K562 (cell line): Measurements from ENCODE around the gene PDLIM7. TPM values are rescaled to one million over a fixed set of nuclear protein-coding genes. Genes with fewer than 3 reads are reported as not detected.

ENCODE experiments used
- CCNT2 ChIP-seq: IDR thresholded peaks from 2 replicates; pipeline ENCODE4 v1.6.1; 2011; ENCODE audit warnings: borderline replicate concordance, low read depth, mild to moderate bottlenecking, moderate library complexity, mixed read lengths, low read length; ENCODE audit not compliant: insufficient read length; ENCODE audit errors: extremely low read depth
- CHCHD3 ChIP-seq: fragments of 250-450 bp; sonication (Bioruptor Pico); IDR thresholded peaks from 2 replicates; pipeline ENCODE4 v2.1.2; 2022; ENCODE audit warnings: mild to moderate bottlenecking
- DMBX1 ChIP-seq: fragments of 250-450 bp; sonication (Bioruptor Pico); IDR thresholded peaks from 2 replicates; pipeline ENCODE4 v1.8.0; 2022; ENCODE audit warnings: inconsistent platforms, mild to moderate bottlenecking, moderate library complexity, borderline replicate concordance
- HDGF ChIP-seq: fragments of 450-650 bp; IDR thresholded peaks from 2 replicates; pipeline ENCODE4 v1.6.1; 2016
- HNRNPL ChIP-seq: fragments of 200-400 bp; formaldehyde crosslinking; IDR thresholded peaks from 2 replicates; pipeline ENCODE4 v1.6.1; 2017; ENCODE audit warnings: low read depth, mild to moderate bottlenecking, low read length
- JUN ChIP-seq, 2 experiments: sonication (generic) in 1 of 2; formaldehyde crosslinking in 1 of 2; IDR thresholded peaks; 2 replicates each; pipeline versions ENCODE4 v1.6.1 to v1.8.0; 2012 to 2022; ENCODE audit warnings: borderline replicate concordance in 2 of 2, mild to moderate bottlenecking in 2 of 2, improper control_type of control experiment in 1 of 2, low read depth in 1 of 2, low read length in 1 of 2, missing genetic modification reagents in 1 of 2
- MAZ ChIP-seq, 2 experiments: fragments of 450-650 bp in 1 of 2; sonication (generic) in 1 of 2; formaldehyde crosslinking; IDR thresholded peaks in 1 of 2; conservative IDR thresholded peaks in 1 of 2; 2 replicates each; pipeline versions ENCODE4 v1.4.0 to v1.5.0; 2020; ENCODE audit warnings: mild to moderate bottlenecking in 1 of 2, missing genetic modification reagents in 1 of 2
- MTF1 ChIP-seq: fragments of 250-450 bp; sonication (Bioruptor Pico); IDR thresholded peaks from 2 replicates; pipeline ENCODE4 v1.9.0; 2021; ENCODE audit warnings: moderate library complexity, mild to moderate bottlenecking, inconsistent platforms, borderline replicate concordance
- RBM14 ChIP-seq: fragments of 200-400 bp; formaldehyde crosslinking; IDR thresholded peaks from 2 replicates; pipeline ENCODE4 v1.6.1; 2018; ENCODE audit warnings: low read depth, mild to moderate bottlenecking, low read length, moderate library complexity, borderline replicate concordance; ENCODE audit not compliant: insufficient read depth
- SAFB2 ChIP-seq: fragments of 200-400 bp; formaldehyde crosslinking; IDR thresholded peaks from 2 replicates; pipeline ENCODE4 v1.6.1; 2018; ENCODE audit warnings: borderline replicate concordance, low read length, low read depth, moderate library complexity; ENCODE audit not compliant: severe bottlenecking
- TARDBP ChIP-seq: fragments of 450-650 bp; IDR thresholded peaks from 2 replicates; pipeline ENCODE4 v1.6.1; 2016
- THRAP3 ChIP-seq: fragments of 450-650 bp; IDR thresholded peaks from 2 replicates; pipeline ENCODE4 v1.6.1; 2016; ENCODE audit warnings: mild to moderate bottlenecking, inconsistent platforms, borderline replicate concordance
- ZNF324 ChIP-seq: fragments of 250-450 bp; sonication (Bioruptor Pico); IDR thresholded peaks from 2 replicates; pipeline ENCODE4 v1.4.0; 2020; ENCODE audit warnings: mild to moderate bottlenecking
- ZNF354B ChIP-seq: fragments of 250-450 bp; sonication (Bioruptor Pico); IDR thresholded peaks from 2 replicates; pipeline ENCODE4 v1.4.0; 2020
- polyA plus RNA-seq, 8 experiments: library from polyadenylated mRNA; depleted of rRNA in 4 of 8; stranded (reverse) in 5 of 8; unstranded in 3 of 8; fragments of >200 nt; fragmentation: Nextera tagmentation in 2 of 8; fragmentation: Illumina TruSeq in 1 of 8; extraction: Ambion mirVana in 2 of 8; extraction: Trizol in 1 of 8; gene quantifications; 2 replicates each; pipeline versions ENCODE4 v1.2.1 to v1.2.3, GENCODE V29; 2011 to 2014; ENCODE audit warnings: inconsistent platforms in 1 of 8, missing spikeins in 1 of 8
- total RNA-seq, 7 experiments: library from RNA; depleted of rRNA in 6 of 7; stranded (reverse); fragments of >200 nt in 6 of 7; fragmentation: Illumina TruSeq in 2 of 7; extraction: Trizol in 2 of 7; gene quantifications; 2 replicates each; pipeline versions ENCODE4 v1.2.1 to v1.2.3, GENCODE V29; 2011 to 2021; ENCODE audit warnings: low replicate concordance in 1 of 7
- TF ChIP-seq, protein P1 (sequence below), 2 experiments: fragments of 200-800 bp in 1 of 2; sonication (Bioruptor generic) in 1 of 2; sonication (generic) in 1 of 2; formaldehyde crosslinking in 1 of 2; IDR thresholded peaks in 1 of 2; conservative IDR thresholded peaks in 1 of 2; 2 replicates each; pipeline versions ENCODE4 v1.5.0 to v1.6.1; 2016 to 2020; ENCODE audit warnings: missing compliant biosample characterization in 1 of 2, missing genetic modification characterization in 1 of 2, missing genetic modification reagents in 1 of 2
- TF ChIP-seq, protein P2 (sequence below): fragments of 250-450 bp; sonication (Bioruptor Pico); IDR thresholded peaks from 2 replicates; pipeline ENCODE4 v1.8.0; 2022; ENCODE audit warnings: moderate library complexity, mild to moderate bottlenecking, inconsistent platforms
- TF ChIP-seq, protein P3 (sequence below): sonication (generic); formaldehyde crosslinking; IDR thresholded peaks from 2 replicates; pipeline ENCODE4 v1.9.0; 2022; ENCODE audit warnings: mild to moderate bottlenecking, missing genetic modification reagents
- TF ChIP-seq, protein P4 (sequence below), 2 experiments: fragments of 150-350 bp in 1 of 2; IDR thresholded peaks; 2 replicates each; pipeline ENCODE4 v1.6.1; 2012 to 2016; ENCODE audit warnings: low read depth in 2 of 2, low read length in 2 of 2, mild to moderate bottlenecking in 1 of 2, moderate library complexity in 1 of 2

Gene PDLIM7
- total and polyA plus RNA-seq, 9 of the 15 experiments (the other 6 are each of a cell fraction or from before 2014, with no cell fraction given) = 2.1 to 124 (median 32.6) TPM

DNA sequence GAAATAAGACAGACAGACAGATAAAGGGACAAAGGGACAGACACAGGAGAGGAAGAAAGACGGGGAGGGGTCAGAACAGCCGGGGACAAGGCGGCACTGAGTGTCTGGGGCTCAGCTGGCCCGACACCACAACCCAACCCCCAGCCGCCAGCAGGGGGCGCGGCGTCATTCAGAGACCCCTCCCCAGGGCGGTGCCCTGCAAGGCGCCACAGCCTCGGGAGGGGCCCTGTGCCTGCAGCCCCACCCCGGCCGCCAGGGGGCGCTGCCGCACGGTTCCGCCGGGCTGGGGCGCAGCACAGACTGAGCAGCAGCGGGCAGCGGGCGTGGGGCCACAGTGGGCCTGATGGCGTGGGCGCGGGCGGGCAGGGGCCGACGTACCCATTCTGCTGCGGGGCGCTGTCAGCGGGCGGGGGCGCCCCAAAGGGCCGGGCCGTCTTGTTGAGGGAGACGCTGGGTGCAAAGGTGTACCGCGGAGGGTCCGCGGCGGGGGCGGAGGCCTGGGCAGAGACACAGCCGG lies 5.9 kb downstream of the PDLIM7 start (continued):
- TF ChIP-seq JUN (IDR thresholded peaks at IDR 0.05; ENCODE audit: borderline replicate concordance, low read depth, low read length) (peak; percentile 33; the same call in 1 of the 2 replicates), JUN (CRISPR knock-in tag; IDR thresholded peaks at IDR 0.05; ENCODE audit: borderline replicate concordance) (no peak), CHCHD3 (CRISPR knock-in tag) (no peak), ZNF354B (no peak), ZNF324 (no peak), SAFB2 (no peak), DMBX1 (CRISPR knock-in tag) (peak; percentile 28; the same call in 1 of the 2 replicates), THRAP3 (no peak), HNRNPL (peak; percentile 93), MAZ (CRISPR knock-in tag; conservative IDR thresholded peaks at IDR 0.05 in 1 of 2, IDR thresholded peaks at IDR 0.05 in 1 of 2) (peak; percentile 94 to 97), RBM14 (no peak), HDGF (peak; percentile 62; the same call in 1 of the 2 replicates), CCNT2 (peak; percentile 88), TARDBP (peak; percentile 65; the same call in 1 of the 2 replicates), MTF1 (CRISPR knock-in tag) (no peak)
- TF ChIP-seq, protein P1, sequence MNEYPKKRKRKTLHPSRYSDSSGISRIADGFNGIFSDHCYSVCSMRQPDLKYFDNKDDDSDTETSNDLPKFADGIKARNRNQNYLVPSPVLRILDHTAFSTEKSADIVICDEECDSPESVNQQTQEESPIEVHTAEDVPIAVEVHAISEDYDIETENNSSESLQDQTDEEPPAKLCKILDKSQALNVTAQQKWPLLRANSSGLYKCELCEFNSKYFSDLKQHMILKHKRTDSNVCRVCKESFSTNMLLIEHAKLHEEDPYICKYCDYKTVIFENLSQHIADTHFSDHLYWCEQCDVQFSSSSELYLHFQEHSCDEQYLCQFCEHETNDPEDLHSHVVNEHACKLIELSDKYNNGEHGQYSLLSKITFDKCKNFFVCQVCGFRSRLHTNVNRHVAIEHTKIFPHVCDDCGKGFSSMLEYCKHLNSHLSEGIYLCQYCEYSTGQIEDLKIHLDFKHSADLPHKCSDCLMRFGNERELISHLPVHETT (CRISPR knock-in tag; conservative IDR thresholded peaks at IDR 0.05 in 1 of 2, IDR thresholded peaks at IDR 0.05 in 1 of 2) = no peak
- TF ChIP-seq, protein P2, sequence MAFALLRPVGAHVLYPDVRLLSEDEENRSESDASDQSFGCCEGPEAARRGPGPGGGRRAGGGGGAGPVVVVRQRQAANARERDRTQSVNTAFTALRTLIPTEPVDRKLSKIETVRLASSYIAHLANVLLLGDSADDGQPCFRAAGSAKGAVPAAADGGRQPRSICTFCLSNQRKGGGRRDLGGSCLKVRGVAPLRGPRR (CRISPR knock-in tag) = no peak
- TF ChIP-seq, protein P3, sequence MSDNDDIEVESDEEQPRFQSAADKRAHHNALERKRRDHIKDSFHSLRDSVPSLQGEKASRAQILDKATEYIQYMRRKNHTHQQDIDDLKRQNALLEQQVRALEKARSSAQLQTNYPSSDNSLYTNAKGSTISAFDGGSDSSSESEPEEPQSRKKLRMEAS (CRISPR knock-in tag) = no peak
- TF ChIP-seq, protein P4, sequence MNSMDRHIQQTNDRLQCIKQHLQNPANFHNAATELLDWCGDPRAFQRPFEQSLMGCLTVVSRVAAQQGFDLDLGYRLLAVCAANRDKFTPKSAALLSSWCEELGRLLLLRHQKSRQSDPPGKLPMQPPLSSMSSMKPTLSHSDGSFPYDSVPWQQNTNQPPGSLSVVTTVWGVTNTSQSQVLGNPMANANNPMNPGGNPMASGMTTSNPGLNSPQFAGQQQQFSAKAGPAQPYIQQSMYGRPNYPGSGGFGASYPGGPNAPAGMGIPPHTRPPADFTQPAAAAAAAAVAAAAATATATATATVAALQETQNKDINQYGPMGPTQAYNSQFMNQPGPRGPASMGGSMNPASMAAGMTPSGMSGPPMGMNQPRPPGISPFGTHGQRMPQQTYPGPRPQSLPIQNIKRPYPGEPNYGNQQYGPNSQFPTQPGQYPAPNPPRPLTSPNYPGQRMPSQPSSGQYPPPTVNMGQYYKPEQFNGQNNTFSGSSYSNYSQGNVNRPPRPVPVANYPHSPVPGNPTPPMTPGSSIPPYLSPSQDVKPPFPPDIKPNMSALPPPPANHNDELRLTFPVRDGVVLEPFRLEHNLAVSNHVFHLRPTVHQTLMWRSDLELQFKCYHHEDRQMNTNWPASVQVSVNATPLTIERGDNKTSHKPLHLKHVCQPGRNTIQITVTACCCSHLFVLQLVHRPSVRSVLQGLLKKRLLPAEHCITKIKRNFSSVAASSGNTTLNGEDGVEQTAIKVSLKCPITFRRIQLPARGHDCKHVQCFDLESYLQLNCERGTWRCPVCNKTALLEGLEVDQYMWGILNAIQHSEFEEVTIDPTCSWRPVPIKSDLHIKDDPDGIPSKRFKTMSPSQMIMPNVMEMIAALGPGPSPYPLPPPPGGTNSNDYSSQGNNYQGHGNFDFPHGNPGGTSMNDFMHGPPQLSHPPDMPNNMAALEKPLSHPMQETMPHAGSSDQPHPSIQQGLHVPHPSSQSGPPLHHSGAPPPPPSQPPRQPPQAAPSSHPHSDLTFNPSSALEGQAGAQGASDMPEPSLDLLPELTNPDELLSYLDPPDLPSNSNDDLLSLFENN (IDR thresholded peaks at IDR 0.05; ENCODE audit: low read depth in 2 of 2, low read length in 2 of 2) = 0 out of 4 replicates have a peak, but pooled peaks of 1 of the 2 experiments have one; percentile 59
